Measurements from ENCODE around the gene DSCAM. TPM values are rescaled to one million over a fixed set of nuclear protein-coding genes. Genes with fewer than 3 reads are reported as not detected.

The DSCAM gene
- total and polyA plus RNA-seq, 5 donors, result under 0.01 TPM; not detected in 4

DNA sequence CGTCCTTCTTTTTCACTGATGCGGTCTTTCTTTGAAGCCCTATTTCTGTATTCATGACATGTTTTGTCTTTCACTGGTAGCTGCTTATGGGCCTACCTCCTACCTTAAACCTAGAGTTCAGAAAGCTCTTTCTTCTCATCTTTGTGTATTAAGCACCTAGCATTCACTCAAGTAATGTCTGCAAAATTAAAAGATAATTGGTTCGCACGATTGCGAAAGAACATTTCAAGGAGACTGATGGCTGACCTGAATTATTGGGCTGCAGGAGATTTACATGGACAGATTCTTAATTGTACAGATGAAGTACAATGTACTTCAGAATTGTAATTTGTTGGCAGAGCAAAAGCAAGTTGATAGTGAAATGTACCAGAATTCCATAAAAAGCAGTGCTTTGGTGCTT is 773.3 kb downstream of the DSCAM start:
- intact Hi-C loops (cut with DNase I), result no loop called here
- H3K27me3 ChIP-seq (ENCODE audit: control insufficient read depth, insufficient read depth), result no peaks in the 10 kb centered on the region
- no peaks in the 10 kb centered on the region for H3K9me3 ChIP-seq (ENCODE audit: control insufficient read depth, low read length)
- H3K27ac ChIP-seq (ENCODE audit: low read length), result no peak overlapping the region
- DNase-seq, result no peak
- H3K4me1 ChIP-seq (ENCODE audit: control insufficient read depth, insufficient read depth, low read length), result no peaks in the 10 kb centered on the region
- 86% methylated on average over 5 of the region's 5 CpGs for WGBS
- H3K4me3 ChIP-seq (ENCODE audit: low read length), result no peak overlapping the region
- ATAC-seq, result no peak

DNA sequence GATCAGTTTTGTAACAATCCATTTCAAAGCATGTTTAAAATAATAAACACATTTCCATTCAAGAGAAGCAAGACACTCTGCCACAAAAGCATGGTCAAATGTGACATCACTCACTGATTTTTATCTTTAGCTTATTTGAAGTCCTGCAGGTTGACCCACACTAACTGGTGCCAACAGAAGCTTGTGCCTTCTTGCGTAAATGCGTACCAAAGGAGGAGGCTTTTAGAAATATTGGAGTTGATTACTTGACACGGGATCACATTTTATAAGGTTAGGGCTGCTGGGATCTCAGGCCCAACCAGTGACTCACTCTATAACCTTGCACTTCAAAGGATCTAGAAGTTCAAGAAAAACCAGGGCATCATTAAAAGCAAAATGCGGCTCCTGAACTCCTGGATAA is 776.1 kb downstream of the DSCAM start:
- 95% methylated on average over 4 of the region's 4 CpGs for WGBS
- Histone ChIP-seq H3K27me3 (ENCODE audit: control insufficient read depth, insufficient read depth) (no peaks in the 10 kb centered on the region), H3K4me1 (ENCODE audit: control insufficient read depth, insufficient read depth, low read length) (no peaks in the 10 kb centered on the region), H3K4me3 (ENCODE audit: low read length) (no peak overlapping the region), H3K27ac (ENCODE audit: low read length) (no peak overlapping the region), H3K9me3 (ENCODE audit: control insufficient read depth, low read length) (no peaks in the 10 kb centered on the region)
- intact Hi-C loops (cut with DNase I), result no loop called here
- no peak for DNase-seq
- ATAC-seq, result no peak

GRCh38 chr21:40067751-40068150 is 779.2 kb downstream of the DSCAM start:
- intact Hi-C loops (cut with DNase I), result no loop called here
- DNase-seq (no peak), ATAC-seq (no peak)
- H3K27me3 ChIP-seq (ENCODE audit: control insufficient read depth, insufficient read depth), result no peaks in the 10 kb centered on the region
- WGBS, result 31% methylated on average over 4 of the region's 4 CpGs
- H3K4me3 ChIP-seq (ENCODE audit: low read length), result no peak overlapping the region
- no peak overlapping the region for H3K27ac ChIP-seq (ENCODE audit: low read length)
- no peaks in the 10 kb centered on the region for H3K4me1 ChIP-seq (ENCODE audit: control insufficient read depth, insufficient read depth, low read length)
- no peaks in the 10 kb centered on the region for H3K9me3 ChIP-seq (ENCODE audit: control insufficient read depth, low read length)

GRCh38 chr21:40066221-40066620 is 780.7 kb downstream of the DSCAM start:
- ATAC-seq (no peak), DNase-seq (no peak)
- 81% methylated on average over 3 of the region's 3 CpGs for WGBS
- intact Hi-C loops (cut with DNase I), result no loop called here
- Histone ChIP-seq H3K4me1 (ENCODE audit: control insufficient read depth, insufficient read depth, low read length) (no peaks in the 10 kb centered on the region), H3K27ac (ENCODE audit: low read length) (no peak overlapping the region), H3K9me3 (ENCODE audit: control insufficient read depth, low read length) (no peaks in the 10 kb centered on the region), H3K4me3 (ENCODE audit: low read length) (no peak overlapping the region), H3K27me3 (ENCODE audit: control insufficient read depth, insufficient read depth) (no peaks in the 10 kb centered on the region)

DNA sequence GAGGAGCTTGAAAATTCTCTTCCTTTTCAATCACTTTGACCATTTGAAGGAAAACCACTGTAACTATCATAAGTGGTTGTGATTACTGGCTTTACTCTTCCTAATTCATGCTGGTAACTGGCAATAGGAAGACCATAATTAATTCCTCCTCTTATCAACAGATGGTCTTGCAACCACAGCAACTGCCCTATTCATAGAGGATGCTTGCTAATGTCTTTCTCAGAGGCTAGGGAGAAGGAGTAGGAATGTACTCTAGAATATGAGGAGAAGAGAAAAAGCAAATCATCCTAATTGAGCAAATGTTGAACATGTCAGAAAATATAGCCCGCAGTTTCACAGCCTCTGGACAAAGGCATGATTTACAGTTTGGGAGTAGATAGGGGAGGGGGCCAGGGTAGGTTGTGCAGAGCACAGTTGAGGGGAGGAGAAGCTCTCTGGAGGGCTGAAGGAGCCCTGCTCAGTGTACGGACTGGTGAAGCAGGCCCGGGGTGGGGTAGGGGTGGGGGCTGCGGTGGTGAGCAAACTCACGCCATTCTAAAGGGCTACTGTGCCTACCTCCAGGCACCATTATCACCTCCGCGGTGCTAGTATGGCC is 786.8 kb downstream of the DSCAM start:
- ATAC-seq (no peak), DNase-seq (no peak)
- Histone ChIP-seq H3K9me3 (ENCODE audit: control insufficient read depth, low read length) (no peaks in the 10 kb centered on the region), H3K4me3 (ENCODE audit: low read length) (no peak overlapping the region), H3K27ac (ENCODE audit: low read length) (no peak overlapping the region), H3K27me3 (ENCODE audit: control insufficient read depth, insufficient read depth) (no peaks in the 10 kb centered on the region), H3K4me1 (ENCODE audit: control insufficient read depth, insufficient read depth, low read length) (no peaks in the 10 kb centered on the region)
- 90% methylated on average over 7 of the region's 7 CpGs for WGBS
- intact Hi-C loops (cut with DNase I), result no loop called here

- H3K4me3 ChIP-seq (ENCODE audit: low read length), result no peak overlapping the region
- intact Hi-C loops (cut with DNase I), result no loop called here
- DNase-seq (no peak), ATAC-seq (no peak)
- H3K9me3 ChIP-seq (ENCODE audit: control insufficient read depth, low read length), result no peaks in the 10 kb centered on the region
- H3K27me3 ChIP-seq (ENCODE audit: control insufficient read depth, insufficient read depth), result no peaks in the 10 kb centered on the region
- 86% methylated on average over 5 of the region's 5 CpGs for WGBS
- H3K4me1 ChIP-seq (ENCODE audit: control insufficient read depth, insufficient read depth, low read length), result peaks cover 2% of the 10 kb centered on the region
- no peak overlapping the region for H3K27ac ChIP-seq (ENCODE audit: low read length)
Observed at GRCh38 chr21:40057331-40057730, 789.6 kb downstream of the DSCAM start.

DNA sequence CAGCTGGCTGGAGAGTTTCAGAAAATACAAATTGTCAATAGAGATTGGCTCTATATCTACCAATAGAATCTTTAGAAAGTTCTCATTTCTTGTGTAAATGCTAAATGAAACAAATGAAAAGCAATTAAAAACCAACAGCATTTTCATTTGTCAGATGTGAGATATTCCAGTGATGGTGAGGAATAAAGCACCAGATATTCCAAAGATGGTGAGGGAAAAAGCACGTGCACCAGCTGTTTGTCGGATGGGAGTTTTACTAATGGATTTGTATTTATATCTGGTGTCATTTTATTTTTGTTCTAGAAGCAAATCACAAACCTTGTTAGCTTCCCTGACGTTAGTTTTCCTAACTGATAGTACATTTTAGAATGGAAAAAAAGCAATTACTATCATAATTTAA is 790.9 kb downstream of the DSCAM start:
- intact Hi-C loops (cut with DNase I), result no loop called here
- no peak overlapping the region for H3K4me3 ChIP-seq (ENCODE audit: low read length)
- 81% methylated on average over 3 of the region's 3 CpGs for WGBS
- no peak for ATAC-seq
- peaks cover 2% of the 10 kb centered on the region for H3K4me1 ChIP-seq (ENCODE audit: control insufficient read depth, insufficient read depth, low read length)
- DNase-seq, result no peak
- no peaks in the 10 kb centered on the region for H3K9me3 ChIP-seq (ENCODE audit: control insufficient read depth, low read length)
- H3K27me3 ChIP-seq (ENCODE audit: control insufficient read depth, insufficient read depth), result no peaks in the 10 kb centered on the region
- H3K27ac ChIP-seq (ENCODE audit: low read length), result no peak overlapping the region

DNA sequence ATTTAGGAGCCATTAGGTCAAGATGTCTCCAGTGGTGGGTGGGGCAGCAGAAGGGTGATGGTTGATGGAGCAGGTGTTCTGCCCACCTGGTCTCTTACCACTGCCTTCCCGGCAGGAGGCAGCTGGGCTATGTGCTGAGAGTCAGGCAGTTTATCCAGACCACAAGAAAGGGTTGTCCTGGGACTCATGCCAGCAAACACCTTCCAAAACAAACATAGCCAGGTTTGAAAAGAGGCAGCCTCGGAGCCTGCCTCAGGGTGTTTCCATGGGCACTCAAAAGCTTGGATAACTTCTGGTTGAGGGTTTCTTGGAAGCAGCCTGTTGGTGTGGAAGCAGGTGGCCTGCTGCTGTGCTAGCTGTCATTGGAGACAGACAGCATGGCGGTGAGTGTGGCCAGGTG is 792.6 kb downstream of the DSCAM start:
- intact Hi-C loops (cut with DNase I), result no loop called here
- no peaks in the 10 kb centered on the region for H3K27me3 ChIP-seq (ENCODE audit: control insufficient read depth, insufficient read depth)
- 46% methylated on average over 3 of the region's 3 CpGs for WGBS
- peak; percentile 46 to 68 for ATAC-seq
- peaks cover 2% of the 10 kb centered on the region for H3K4me1 ChIP-seq (ENCODE audit: control insufficient read depth, insufficient read depth, low read length)
- H3K27ac ChIP-seq (ENCODE audit: low read length), result no peak overlapping the region
- no peak overlapping the region for H3K4me3 ChIP-seq (ENCODE audit: low read length)
- peak in 1 of 3 donors; percentile 51 for DNase-seq
- H3K9me3 ChIP-seq (ENCODE audit: control insufficient read depth, low read length), result no peaks in the 10 kb centered on the region

DNA sequence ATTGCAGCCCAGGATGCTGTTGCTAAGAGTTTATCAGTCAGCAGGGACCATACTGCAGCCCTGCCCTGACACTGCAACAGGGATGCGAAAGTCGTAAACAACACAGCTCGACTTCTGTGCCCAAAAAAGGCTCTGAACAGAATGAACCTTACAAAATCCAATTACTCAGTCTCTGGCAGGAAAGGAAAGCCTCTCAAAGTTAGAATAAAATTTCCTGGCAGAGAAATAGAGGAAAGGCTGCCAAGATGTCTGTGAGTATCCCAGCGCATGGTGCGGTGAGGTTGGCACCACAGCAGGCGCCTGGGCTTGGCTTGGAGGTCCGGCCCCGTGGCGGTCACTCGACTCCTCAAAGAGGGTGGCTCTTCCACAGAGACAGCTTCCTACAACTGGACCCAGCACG is 794.0 kb downstream of the DSCAM start:
- peak; percentile 85 to 87 for ATAC-seq
- no peak overlapping the region for H3K27ac ChIP-seq (ENCODE audit: low read length)
- peaks cover 2% of the 10 kb centered on the region for H3K4me1 ChIP-seq (ENCODE audit: control insufficient read depth, insufficient read depth, low read length)
- peak; percentile 41 to 75 (median 70) for DNase-seq
- H3K27me3 ChIP-seq (ENCODE audit: control insufficient read depth, insufficient read depth), result no peaks in the 10 kb centered on the region
- H3K4me3 ChIP-seq (ENCODE audit: low read length), result no peak overlapping the region
- no peaks in the 10 kb centered on the region for H3K9me3 ChIP-seq (ENCODE audit: control insufficient read depth, low read length)
- intact Hi-C loops (cut with DNase I), result no loop called here
- 50% methylated on average over 11 of the region's 11 CpGs for WGBS

DNA sequence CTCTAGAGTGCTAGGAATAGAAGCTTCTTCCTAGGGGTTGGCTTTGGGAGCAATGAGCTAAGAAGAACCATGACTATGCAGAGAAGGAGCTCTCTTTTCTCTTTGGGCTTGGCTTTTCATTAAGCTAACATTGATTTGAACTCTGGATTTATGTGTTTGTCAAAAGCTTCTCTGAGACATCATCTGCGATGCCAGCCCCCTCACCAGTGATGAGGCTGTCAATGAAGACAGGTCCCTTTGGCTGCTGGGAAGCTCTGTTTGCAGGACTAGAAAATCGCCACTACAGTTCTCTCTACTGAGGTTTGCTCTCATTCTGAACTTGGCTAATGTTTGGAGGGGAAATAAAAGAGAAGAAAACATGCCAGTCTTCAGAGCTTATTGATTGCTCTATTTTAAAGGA is 794.7 kb downstream of the DSCAM start:
- DNase-seq, result no peak
- H3K4me1 ChIP-seq (ENCODE audit: control insufficient read depth, insufficient read depth, low read length), result peaks cover 2% of the 10 kb centered on the region
- no peak overlapping the region for H3K4me3 ChIP-seq (ENCODE audit: low read length)
- 83% methylated on average over 2 of the region's 2 CpGs for WGBS
- H3K27me3 ChIP-seq (ENCODE audit: control insufficient read depth, insufficient read depth), result no peaks in the 10 kb centered on the region
- intact Hi-C loops (cut with DNase I), result no loop called here
- H3K9me3 ChIP-seq (ENCODE audit: control insufficient read depth, low read length), result no peaks in the 10 kb centered on the region
- H3K27ac ChIP-seq (ENCODE audit: low read length), result no peak overlapping the region
- no peak for ATAC-seq

- no peaks in the 10 kb centered on the region for H3K27me3 ChIP-seq (ENCODE audit: control insufficient read depth, insufficient read depth)
- H3K4me1 ChIP-seq (ENCODE audit: control insufficient read depth, insufficient read depth, low read length), result peaks cover 2% of the 10 kb centered on the region
- H3K4me3 ChIP-seq (ENCODE audit: low read length), result no peak overlapping the region
- intact Hi-C loops (cut with DNase I), result no loop called here
- H3K27ac ChIP-seq (ENCODE audit: low read length), result no peak overlapping the region
- WGBS, result 88% methylated on average over 11 of the region's 11 CpGs
- DNase-seq (no peak), ATAC-seq (no peak)
- no peaks in the 10 kb centered on the region for H3K9me3 ChIP-seq (ENCODE audit: control insufficient read depth, low read length)
Observed at GRCh38 chr21:40051801-40052200, 795.2 kb downstream of the DSCAM start.

DNA sequence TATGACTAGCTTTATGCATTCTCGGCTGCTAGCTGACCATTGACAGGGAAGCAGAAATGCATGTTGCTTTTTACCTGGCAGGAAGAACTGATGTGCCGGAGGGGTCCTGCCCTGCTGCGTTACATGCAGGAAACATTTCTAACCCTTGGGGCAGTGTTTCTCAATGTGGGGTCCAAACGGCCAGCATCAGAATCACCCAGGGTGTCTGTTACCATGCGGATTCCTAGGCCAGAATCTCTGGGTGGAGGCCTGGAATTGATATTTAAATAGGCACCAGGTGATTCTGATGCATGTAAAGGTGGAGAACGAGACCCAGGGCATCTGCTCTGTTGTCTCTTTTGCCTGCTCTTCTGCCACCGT is 797.0 kb downstream of the DSCAM start:
- no peak overlapping the region for H3K27ac ChIP-seq (ENCODE audit: low read length)
- WGBS, result 55% methylated on average over 7 of the region's 7 CpGs
- H3K27me3 ChIP-seq (ENCODE audit: control insufficient read depth, insufficient read depth), result no peaks in the 10 kb centered on the region
- DNase-seq (no peak), ATAC-seq (no peak)
- no peak overlapping the region for H3K4me3 ChIP-seq (ENCODE audit: low read length)
- intact Hi-C loops (cut with DNase I), result no loop called here
- H3K4me1 ChIP-seq (ENCODE audit: control insufficient read depth, insufficient read depth, low read length), result peaks cover 2% of the 10 kb centered on the region
- no peaks in the 10 kb centered on the region for H3K9me3 ChIP-seq (ENCODE audit: control insufficient read depth, low read length)

All from right cardiac atrium (tissue), 5 donors.